Stimulated activated CD8-positive, alpha-beta memory T cell treated with anti-CD3 and anti-CD28 coated beads, Interleukin-4, amount 100 ng/mL, for 48 hours (primary cell): ENCODE data around the gene PPP2R2C.

Source experiments
- DNase-seq: peaks from one replicate; pipeline ENCODE4 v3.0.0-alpha.2; 2020

PPP2R2C gene

GRCh38 chr4:6359536-6360308 lies 112.7 kb downstream of the PPP2R2C start:
- no peak for DNase-seq

- DNase-seq: no peak
Observed at GRCh38 chr4:6357476-6357875, 114.9 kb downstream of the PPP2R2C start.

- DNase-seq: no peak
Observed at GRCh38 chr4:6356076-6356560, 116.3 kb downstream of the PPP2R2C start.

- DNase-seq: no peak
Observed at GRCh38 chr4:6355052-6355451, 117.4 kb downstream of the PPP2R2C start.

- DNase-seq: no peak
Observed at GRCh38 chr4:6354626-6355025, 117.8 kb downstream of the PPP2R2C start.

- no peak for DNase-seq
Observed at GRCh38 chr4:6354119-6354518, 118.3 kb downstream of the PPP2R2C start.

GRCh38 chr4:6352031-6352692 lies 120.3 kb downstream of the PPP2R2C start:
- no peak for DNase-seq

- DNase-seq: no peak
Observed at GRCh38 chr4:6351246-6352000, 121.0 kb downstream of the PPP2R2C start.

GRCh38 chr4:6350646-6351045 lies 121.8 kb downstream of the PPP2R2C start:
- DNase-seq: no peak

GRCh38 chr4:6349896-6350603 lies 122.4 kb downstream of the PPP2R2C start:
- no peak for DNase-seq

- no peak for DNase-seq
Observed at GRCh38 chr4:6348408-6348807, 124.0 kb downstream of the PPP2R2C start.

- no peak for DNase-seq
Observed at GRCh38 chr4:6347511-6348045, 124.8 kb downstream of the PPP2R2C start.

- DNase-seq: no peak
Observed at GRCh38 chr4:6346373-6347110, 125.9 kb downstream of the PPP2R2C start.

GRCh38 chr4:6345866-6346265 lies 126.5 kb downstream of the PPP2R2C start:
- no peak for DNase-seq

- no peak for DNase-seq
Observed at GRCh38 chr4:6345096-6345830, 127.2 kb downstream of the PPP2R2C start.

- DNase-seq: no peak
Observed at GRCh38 chr4:6343939-6344408, 128.4 kb downstream of the PPP2R2C start.

- no peak for DNase-seq
Observed at GRCh38 chr4:6342530-6343293, 129.7 kb downstream of the PPP2R2C start.

- no peak for DNase-seq
Observed at GRCh38 chr4:6341696-6342095, 130.7 kb downstream of the PPP2R2C start.

- no peak for DNase-seq
Observed at GRCh38 chr4:6340446-6341015, 131.9 kb downstream of the PPP2R2C start.
